K562 treated with DMSO at 1 percent for 4 hours (cell line): ENCODE measurements around the gene GRIN2B. TPM values are rescaled to one million over a fixed set of nuclear protein-coding genes. Genes with fewer than 3 reads are reported as not detected.

ENCODE experiments used
- total RNA-seq: library from RNA; unstranded; fragments of 300-600 nt; gene quantifications from 2 replicates; pipeline ENCODE4 v1.2.3, GENCODE V29; 2022; ENCODE audit not compliant: insufficient read depth

GRIN2B gene
- not detected in 2 replicates for total RNA-seq

DNA sequence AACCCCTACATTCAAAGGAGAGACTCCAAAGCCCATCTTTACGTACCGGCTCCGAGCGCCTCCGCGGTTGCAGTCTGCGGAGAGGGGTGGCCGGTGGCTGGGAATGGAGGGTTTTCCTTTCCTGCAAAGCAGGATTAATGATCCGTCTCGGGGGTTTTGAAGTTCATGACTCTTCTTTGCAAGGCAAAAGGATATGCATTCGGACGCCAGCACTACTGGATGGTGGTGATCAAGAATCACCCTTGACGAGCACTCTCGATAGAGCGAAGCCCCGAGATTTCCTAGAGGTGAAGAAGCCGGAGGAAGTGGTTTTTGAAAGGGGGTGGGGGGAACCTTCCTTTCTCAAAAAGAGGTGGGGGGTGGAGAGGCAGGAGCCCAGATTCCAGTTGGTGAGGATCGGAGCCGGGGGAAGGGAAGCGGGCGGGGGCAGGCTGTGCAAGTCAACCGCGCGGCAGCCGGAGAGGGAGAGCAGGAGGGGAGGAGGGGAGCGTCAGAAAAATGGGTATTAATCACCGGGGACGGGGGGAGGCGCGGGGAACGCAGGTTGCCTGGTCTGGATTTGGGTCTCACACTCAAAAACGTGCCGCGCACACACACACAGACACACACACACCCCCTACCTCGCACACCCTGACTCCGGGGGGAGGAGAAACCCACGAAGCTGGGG, at the start of gene GRIN2B:
Gene GRIN2B (minus strand): TSS at position 307 of the 667 bp plus-strand sequence. CDS start 115,394 bp downstream, outside the sequence.

